HepG2 (cell line): ENCODE measurements around the gene LATS2. TPM values are rescaled to one million over a fixed set of nuclear protein-coding genes. Genes with fewer than 3 reads are reported as not detected.

Experiments used
- DNMT3B ChIP-seq: conservative IDR thresholded peaks from 2 replicates; pipeline ENCODE4 v1.6.1; 2016; ENCODE audit warnings: missing biosample characterization, control low read depth
- FOXO4 ChIP-seq: sonication (generic); formaldehyde crosslinking; conservative IDR thresholded peaks from 2 replicates; pipeline ENCODE4 v1.8.1; 2023; ENCODE audit warnings: missing genetic modification reagents
- HMGXB4 ChIP-seq, 2 experiments: sonication (generic) in 1 of 2; formaldehyde crosslinking in 1 of 2; IDR thresholded peaks; 2 replicates each; pipeline versions ENCODE4 v1.4.0 to v1.6.1; 2018 to 2020; ENCODE audit warnings: missing genetic modification reagents in 2 of 2, borderline replicate concordance in 1 of 2, low read depth in 1 of 2, mild to moderate bottlenecking in 1 of 2, missing biosample characterization in 1 of 2
- HNRNPLL ChIP-seq: fragments of 200-400 bp; formaldehyde crosslinking; IDR thresholded peaks from 2 replicates; pipeline ENCODE4 v1.6.1; 2017; ENCODE audit warnings: mild to moderate bottlenecking, low read depth, low read length; ENCODE audit not compliant: poor library complexity, severe bottlenecking
- MAFG ChIP-seq: sonication (generic); formaldehyde crosslinking; IDR thresholded peaks from 2 replicates; pipeline ENCODE4 v1.5.1; 2020; ENCODE audit warnings: mild to moderate bottlenecking, missing genetic modification reagents
- MED13 ChIP-seq: sonication (generic); formaldehyde crosslinking; IDR thresholded peaks from 2 replicates; pipeline ENCODE4 v1.5.0; 2020; ENCODE audit warnings: missing genetic modification reagents
- MXD3 ChIP-seq: IDR thresholded peaks from 2 replicates; pipeline ENCODE4 v1.6.1; 2016; ENCODE audit warnings: mild to moderate bottlenecking, missing biosample characterization, missing genetic modification reagents
- MYPOP ChIP-seq: sonication (generic); formaldehyde crosslinking; IDR thresholded peaks from 2 replicates; pipeline ENCODE4 v1.8.1; 2023; ENCODE audit warnings: mild to moderate bottlenecking, moderate library complexity, missing genetic modification reagents
- RFX1 ChIP-seq: fragments of 450-650 bp; IDR thresholded peaks from 2 replicates; pipeline ENCODE4 v1.6.1; 2017
- SMYD3 ChIP-seq: sonication (generic); formaldehyde crosslinking; IDR thresholded peaks from 2 replicates; pipeline ENCODE4 v1.8.1; 2023; ENCODE audit warnings: mild to moderate bottlenecking, missing genetic modification reagents
- SOX5 ChIP-seq: IDR thresholded peaks from 2 replicates; pipeline ENCODE4 v1.6.1; 2016; ENCODE audit warnings: borderline replicate concordance
- SRSF9 ChIP-seq: fragments of 200-400 bp; formaldehyde crosslinking; IDR thresholded peaks from 2 replicates; pipeline ENCODE4 v1.6.1; 2018; ENCODE audit warnings: borderline replicate concordance, mild to moderate bottlenecking, low read depth, low read length; ENCODE audit not compliant: insufficient read depth, poor library complexity, severe bottlenecking
- TFDP2 ChIP-seq: sonication (generic); formaldehyde crosslinking; IDR thresholded peaks from 2 replicates; pipeline ENCODE4 v1.4.0; 2020; ENCODE audit warnings: missing genetic modification reagents
- TGIF2 ChIP-seq: IDR thresholded peaks from 2 replicates; pipeline ENCODE4 v1.6.1; 2016; ENCODE audit warnings: control low read depth, missing compliant biosample characterization
- TMF1 ChIP-seq: sonication (generic); formaldehyde crosslinking; IDR thresholded peaks from 2 replicates; pipeline ENCODE4 v1.8.1; 2022; ENCODE audit warnings: low read depth, missing genetic modification reagents
- ZBTB10 ChIP-seq: sonication (generic); formaldehyde crosslinking; IDR thresholded peaks from 2 replicates; pipeline ENCODE4 v1.4.0; 2020; ENCODE audit warnings: missing genetic modification reagents, borderline replicate concordance
- ZMYM2 ChIP-seq: sonication (generic); formaldehyde crosslinking; IDR thresholded peaks from 2 replicates; pipeline ENCODE4 v1.8.0; 2022; ENCODE audit warnings: mild to moderate bottlenecking, missing genetic modification reagents
- ZNF253 ChIP-seq: sonication (generic); formaldehyde crosslinking; IDR thresholded peaks from 2 replicates; pipeline ENCODE4 v1.8.0; 2022; ENCODE audit warnings: mild to moderate bottlenecking, missing genetic modification reagents, borderline replicate concordance
- ZNF274 ChIP-seq: sonication (generic); formaldehyde crosslinking; IDR thresholded peaks from 2 replicates; pipeline ENCODE4 v1.5.1; 2020; ENCODE audit warnings: mild to moderate bottlenecking, missing genetic modification reagents
- ZNF747 ChIP-seq: sonication (generic); formaldehyde crosslinking; IDR thresholded peaks from 2 replicates; pipeline ENCODE4 v1.8.1; 2023; ENCODE audit warnings: missing genetic modification reagents, mild to moderate bottlenecking, borderline replicate concordance
- polyA plus RNA-seq, 8 experiments: library from polyadenylated mRNA; depleted of rRNA in 3 of 8; stranded (reverse) in 7 of 8; unstranded in 1 of 8; fragments of >200 nt; fragmentation: Illumina TruSeq in 4 of 8; extraction: Trizol in 4 of 8; gene quantifications; 2 replicates each; pipeline versions ENCODE4 v1.2.1 to v1.2.3, GENCODE V29; 2011 to 2016; ENCODE audit warnings: low read depth in 4 of 8, missing spikeins in 1 of 8, mixed read lengths in 1 of 8; ENCODE audit not compliant: insufficient read depth in 1 of 8
- total RNA-seq, 5 experiments: library from RNA; depleted of rRNA; stranded (reverse); fragments of >200 nt; fragmentation: Illumina TruSeq; extraction: Trizol; gene quantifications; 2 replicates each; pipeline ENCODE4 v1.2.3, GENCODE V29; 2016; ENCODE audit warnings: low read depth in 1 of 5

Gene LATS2
- total and polyA plus RNA-seq, 2 of the 13 experiments (the other 11 are each of a cell fraction or from before 2014, with no cell fraction given) = 7.3 to 8.5 TPM

GRCh38 chr13:20953245-20953931, 108.0 kb downstream of the LATS2 start (continued):
- TF ChIP-seq TFDP2 (CRISPR knock-in tag) (no peak), TGIF2 (CRISPR knock-in tag) (no peak), SRSF9 (no peak), HMGXB4 (CRISPR knock-in tag; IDR thresholded peaks at IDR 0.05; ENCODE audit: borderline replicate concordance in 1 of 2, low read depth in 1 of 2) (0 out of 4 replicates have a peak, but pooled peaks of 1 of the 2 experiments have one; percentile 36), SOX5 (CRISPR knock-in tag) (peak; percentile 88; the same call in 1 of the 2 replicates), MYPOP (CRISPR knock-in tag) (peak; percentile 79; the same call in 1 of the 2 replicates), MXD3 (CRISPR knock-in tag) (no peak), ZNF747 (CRISPR knock-in tag) (no peak; the same call in 1 of the 2 replicates), FOXO4 (0 out of 2 replicates have a peak, but pooled peaks have one; percentile 72), ZBTB10 (CRISPR knock-in tag) (no peak), TMF1 (CRISPR knock-in tag) (no peak), SMYD3 (CRISPR knock-in tag) (peak; percentile 32; the same call in 1 of the 2 replicates), DNMT3B (CRISPR knock-in tag) (no peak), ZNF274 (no peak), ZMYM2 (peak; percentile 44; the same call in 1 of the 2 replicates), MAFG (CRISPR knock-in tag) (no peak), HNRNPLL (no peak), ZNF253 (CRISPR knock-in tag) (no peak), MED13 (CRISPR knock-in tag) (no peak), RFX1 (no peak)
